Upper lobe of right lung (tissue), 1 donor: ENCODE data around the gene ANXA2R. TPM values are rescaled to one million over a fixed set of nuclear protein-coding genes. Genes with fewer than 3 reads are reported as not detected.
A peak's percentile ranks its signal among the peaks of the same experiment; 100 is the strongest.
"Not testable (repeated sequence)": the region's sequence is repeated elsewhere in the genome, so short reads cannot be mapped to it uniquely, and the experiment has no call there.

ENCODE experiments used
- ATAC-seq: fragments of 200-7000 bp; cut with Tn5 transposase; one replicate; pipeline ENCODE4 v1.9.1; 2020; ENCODE audit warnings: mild to moderate bottlenecking, moderate library complexity
- DNase-seq: peaks from one replicate; pipeline ENCODE4 v3.0.0-alpha.2; 2020
- H3K27ac ChIP-seq: fragments of 200-600 bp; one replicate; pipeline ENCODE4 v1.8.0; 2022
- H3K27me3 ChIP-seq: fragments of 200-600 bp; one replicate; pipeline ENCODE4 v1.8.0; 2022; ENCODE audit warnings: mild to moderate bottlenecking
- H3K36me3 ChIP-seq: fragments of 200-600 bp; one replicate; pipeline ENCODE4 v1.8.0; 2022
- H3K4me1 ChIP-seq: fragments of 200-600 bp; one replicate; pipeline ENCODE4 v1.8.0; 2022
- H3K4me3 ChIP-seq: fragments of 200-600 bp; one replicate; pipeline ENCODE4 v1.8.0; 2022; ENCODE audit warnings: mild to moderate bottlenecking
- H3K9me3 ChIP-seq: fragments of 200-600 bp; one replicate; pipeline ENCODE4 v1.8.0; 2022
- CTCF ChIP-seq: fragments of 200-600 bp; IDR thresholded peaks from one replicate; pipeline ENCODE4 v1.8.0; 2022; ENCODE audit warnings: antibody characterized with exemption
- intact Hi-C: fragments of 100-400 bp; cut with DNase I; formaldehyde crosslinking; loops from one replicate; pipeline ENCODE4 v1.11.0; 2022
- total RNA-seq: library from RNA; stranded (reverse); fragmentation: NEBNext Ultra II Directional; extraction: Animal tissue kit (Norgen Biotek cat#: 25700); gene quantifications from one replicate; pipeline ENCODE4 v1.2.1, GENCODE V29; 2021
- donor health status: DM: no; HTN: yes; CAD: no; lungs with severe emphysema.

Gene ANXA2R
- total RNA-seq, 1 donor from 2014 or later, result 4.8 TPM

GRCh38 chr5:43066799-43067741 lies 27.0 kb upstream of the ANXA2R start:
- ATAC-seq (peak; percentile 79), DNase-seq (peak; percentile 88)
- Histone ChIP-seq H3K4me3 (peak overlapping the region; percentile 90), H3K9me3 (no peaks in the 10 kb centered on the region), H3K36me3 (peaks cover 24% of the 10 kb centered on the region), H3K4me1 (peaks cover 33% of the 10 kb centered on the region), H3K27ac (peak overlapping the region; percentile 100), H3K27me3 (no peaks in the 10 kb centered on the region)
- intact Hi-C loops, result no loop called here
- no peak for TF ChIP-seq CTCF

- ATAC-seq (peak; percentile 58), DNase-seq (peak; percentile 90)
- no peak for TF ChIP-seq CTCF
- H3K27ac ChIP-seq, result peak overlapping the region; percentile 100
- H3K4me3 ChIP-seq, result peak overlapping the region; percentile 90
- intact Hi-C loops, result no loop called here
- peaks cover 15% of the 10 kb centered on the region for H3K36me3 ChIP-seq
- H3K4me1 ChIP-seq, result peaks cover 33% of the 10 kb centered on the region
- no peaks in the 10 kb centered on the region for H3K9me3 ChIP-seq
- H3K27me3 ChIP-seq, result no peaks in the 10 kb centered on the region
Observed at GRCh38 chr5:43065948-43066798, 26.1 kb upstream of the ANXA2R start.

- no peak for TF ChIP-seq CTCF
- no peaks in the 10 kb centered on the region for H3K27me3 ChIP-seq
Observed at GRCh38 chr5:43065387-43065947, 25.3 kb upstream of the ANXA2R start.

GRCh38 chr5:43063721-43064171 lies 23.6 kb upstream of the ANXA2R start:
- intact Hi-C loops, result no loop called here
- Histone ChIP-seq H3K27me3 (no peaks in the 10 kb centered on the region), H3K4me3 (peak overlapping the region; percentile 90), H3K27ac (peak overlapping the region; percentile 100), H3K4me1 (peaks cover 18% of the 10 kb centered on the region), H3K36me3 (no peaks in the 10 kb centered on the region), H3K9me3 (no peaks in the 10 kb centered on the region)
- ATAC-seq, result no peak
- no peak for TF ChIP-seq CTCF
- DNase-seq, result no peak

More at GRCh38 chr5:43065387-43065947, 25.3 kb upstream of the ANXA2R start:
- ATAC-seq (no peak), DNase-seq (no peak)
- peak overlapping the region; percentile 90 for H3K4me3 ChIP-seq
- peaks cover 32% of the 10 kb centered on the region for H3K4me1 ChIP-seq
- no peaks in the 10 kb centered on the region for H3K9me3 ChIP-seq
- peaks cover 8% of the 10 kb centered on the region for H3K36me3 ChIP-seq
- intact Hi-C loops, result no loop called here
- H3K27ac ChIP-seq, result peak overlapping the region; percentile 100

GRCh38 chr5:43061352-43062075 lies 21.4 kb upstream of the ANXA2R start:
- Histone ChIP-seq H3K4me3 (no peak overlapping the region), H3K27ac (no peak overlapping the region), H3K9me3 (no peaks in the 10 kb centered on the region), H3K4me1 (peaks cover 6% of the 10 kb centered on the region), H3K27me3 (no peaks in the 10 kb centered on the region), H3K36me3 (no peaks in the 10 kb centered on the region)
- no peak for ATAC-seq
- DNase-seq, result no peak
- TF ChIP-seq CTCF, result no peak
- intact Hi-C loops, result no loop called here

- H3K27ac ChIP-seq, H3K27me3 ChIP-seq, ATAC-seq, H3K4me1 ChIP-seq, DNase-seq, H3K9me3 ChIP-seq, H3K36me3 ChIP-seq, H3K4me3 ChIP-seq, intact Hi-C loops: not testable (repeated sequence)
Observed at GRCh38 chr5:43060020-43060419, 19.9 kb upstream of the ANXA2R start.

- DNase-seq, intact Hi-C loops, ATAC-seq, H3K4me1 ChIP-seq, H3K9me3 ChIP-seq, H3K36me3 ChIP-seq, H3K27me3 ChIP-seq, H3K4me3 ChIP-seq, H3K27ac ChIP-seq: not testable (repeated sequence)
Observed at GRCh38 chr5:43055098-43055497, 15.0 kb upstream of the ANXA2R start.
